Upper lobe of right lung (tissue), 1 donor: Measurements from ENCODE around the gene NAP1L4. TPM values are rescaled to one million over a fixed set of nuclear protein-coding genes. Genes with fewer than 3 reads are reported as not detected.
"Not testable (repeated sequence)": the region's sequence is repeated elsewhere in the genome, so short reads cannot be mapped to it uniquely, and the experiment has no call there.

Experiments
- ATAC-seq: fragments of 200-7000 bp; cut with Tn5 transposase; one replicate; pipeline ENCODE4 v1.9.1; 2020; ENCODE audit warnings: mild to moderate bottlenecking, moderate library complexity
- DNase-seq: peaks from one replicate; pipeline ENCODE4 v3.0.0-alpha.2; 2020
- H3K27ac ChIP-seq: fragments of 200-600 bp; one replicate; pipeline ENCODE4 v1.8.0; 2022
- H3K27me3 ChIP-seq: fragments of 200-600 bp; one replicate; pipeline ENCODE4 v1.8.0; 2022; ENCODE audit warnings: mild to moderate bottlenecking
- H3K36me3 ChIP-seq: fragments of 200-600 bp; one replicate; pipeline ENCODE4 v1.8.0; 2022
- H3K4me1 ChIP-seq: fragments of 200-600 bp; one replicate; pipeline ENCODE4 v1.8.0; 2022
- H3K4me3 ChIP-seq: fragments of 200-600 bp; one replicate; pipeline ENCODE4 v1.8.0; 2022; ENCODE audit warnings: mild to moderate bottlenecking
- H3K9me3 ChIP-seq: fragments of 200-600 bp; one replicate; pipeline ENCODE4 v1.8.0; 2022
- intact Hi-C: fragments of 100-400 bp; cut with DNase I; formaldehyde crosslinking; loops from one replicate; pipeline ENCODE4 v1.11.0; 2022
- total RNA-seq: library from RNA; stranded (reverse); fragmentation: NEBNext Ultra II Directional; extraction: Animal tissue kit (Norgen Biotek cat#: 25700); gene quantifications from one replicate; pipeline ENCODE4 v1.2.1, GENCODE V29; 2021
- TF ChIP-seq, protein P1 (sequence below): fragments of 200-600 bp; IDR thresholded peaks from one replicate; pipeline ENCODE4 v1.8.0; 2022; ENCODE audit warnings: antibody characterized with exemption
- donor health status: DM: no; HTN: yes; CAD: no; lungs with severe emphysema.

Gene NAP1L4
- total RNA-seq, 1 donor from 2014 or later = 92.7 TPM

DNA sequence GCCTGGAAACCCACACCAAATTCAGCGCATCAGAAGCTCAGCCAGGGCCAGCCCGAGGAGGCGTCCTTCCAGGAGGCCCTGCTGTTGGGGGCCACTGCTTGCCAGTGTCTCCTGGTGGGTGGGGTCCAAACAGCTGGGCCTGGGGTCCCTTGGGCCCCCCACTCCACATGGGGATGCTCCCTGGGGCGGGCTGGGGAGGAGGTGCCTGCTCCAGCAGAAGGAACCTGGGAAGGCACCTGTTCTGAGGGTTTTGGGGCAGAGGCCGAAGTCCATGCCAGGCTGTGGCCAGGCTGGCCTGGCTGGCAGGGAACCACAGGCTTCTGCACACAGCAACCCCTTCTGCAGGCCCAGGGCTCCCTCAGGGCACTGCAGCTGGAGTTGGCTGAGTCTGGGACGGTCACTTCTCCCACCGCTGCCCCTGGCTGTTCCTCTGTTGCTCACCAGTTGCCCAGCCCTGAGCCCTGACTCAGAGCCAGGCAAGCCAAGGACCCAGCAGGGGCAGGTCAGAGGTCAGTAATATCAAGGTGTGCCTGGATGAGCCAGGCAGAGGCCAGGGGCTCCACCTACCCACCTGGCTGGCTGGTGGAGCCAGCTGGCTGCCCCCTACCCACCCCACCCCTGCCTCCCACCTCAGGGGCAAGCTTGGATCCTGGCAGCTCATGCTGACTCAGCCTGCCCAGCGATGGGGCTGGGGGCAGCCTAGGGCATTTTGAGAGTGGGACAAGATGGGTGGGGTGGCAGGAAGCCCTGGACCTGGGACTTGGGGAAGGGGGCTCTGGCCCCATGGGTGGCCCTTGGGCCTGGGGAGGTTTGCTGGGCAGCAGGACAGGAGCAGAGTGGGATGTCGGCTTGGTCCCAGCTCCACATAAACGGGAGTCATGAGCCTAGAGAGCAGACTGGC is 51.0 kb downstream of the NAP1L4 start:
- Histone ChIP-seq H3K9me3 (no peaks in the 10 kb centered on the region), H3K27me3 (no peaks in the 10 kb centered on the region), H3K36me3 (peaks cover 6% of the 10 kb centered on the region), H3K27ac (no peak overlapping the region), H3K4me1 (peaks cover 22% of the 10 kb centered on the region), H3K4me3 (no peak overlapping the region)
- intact Hi-C loops = no loop called here
- DNase-seq = peak; percentile 64
- TF ChIP-seq, protein P1, sequence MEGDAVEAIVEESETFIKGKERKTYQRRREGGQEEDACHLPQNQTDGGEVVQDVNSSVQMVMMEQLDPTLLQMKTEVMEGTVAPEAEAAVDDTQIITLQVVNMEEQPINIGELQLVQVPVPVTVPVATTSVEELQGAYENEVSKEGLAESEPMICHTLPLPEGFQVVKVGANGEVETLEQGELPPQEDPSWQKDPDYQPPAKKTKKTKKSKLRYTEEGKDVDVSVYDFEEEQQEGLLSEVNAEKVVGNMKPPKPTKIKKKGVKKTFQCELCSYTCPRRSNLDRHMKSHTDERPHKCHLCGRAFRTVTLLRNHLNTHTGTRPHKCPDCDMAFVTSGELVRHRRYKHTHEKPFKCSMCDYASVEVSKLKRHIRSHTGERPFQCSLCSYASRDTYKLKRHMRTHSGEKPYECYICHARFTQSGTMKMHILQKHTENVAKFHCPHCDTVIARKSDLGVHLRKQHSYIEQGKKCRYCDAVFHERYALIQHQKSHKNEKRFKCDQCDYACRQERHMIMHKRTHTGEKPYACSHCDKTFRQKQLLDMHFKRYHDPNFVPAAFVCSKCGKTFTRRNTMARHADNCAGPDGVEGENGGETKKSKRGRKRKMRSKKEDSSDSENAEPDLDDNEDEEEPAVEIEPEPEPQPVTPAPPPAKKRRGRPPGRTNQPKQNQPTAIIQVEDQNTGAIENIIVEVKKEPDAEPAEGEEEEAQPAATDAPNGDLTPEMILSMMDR = no peak
- ATAC-seq = peak; percentile 1

DNA sequence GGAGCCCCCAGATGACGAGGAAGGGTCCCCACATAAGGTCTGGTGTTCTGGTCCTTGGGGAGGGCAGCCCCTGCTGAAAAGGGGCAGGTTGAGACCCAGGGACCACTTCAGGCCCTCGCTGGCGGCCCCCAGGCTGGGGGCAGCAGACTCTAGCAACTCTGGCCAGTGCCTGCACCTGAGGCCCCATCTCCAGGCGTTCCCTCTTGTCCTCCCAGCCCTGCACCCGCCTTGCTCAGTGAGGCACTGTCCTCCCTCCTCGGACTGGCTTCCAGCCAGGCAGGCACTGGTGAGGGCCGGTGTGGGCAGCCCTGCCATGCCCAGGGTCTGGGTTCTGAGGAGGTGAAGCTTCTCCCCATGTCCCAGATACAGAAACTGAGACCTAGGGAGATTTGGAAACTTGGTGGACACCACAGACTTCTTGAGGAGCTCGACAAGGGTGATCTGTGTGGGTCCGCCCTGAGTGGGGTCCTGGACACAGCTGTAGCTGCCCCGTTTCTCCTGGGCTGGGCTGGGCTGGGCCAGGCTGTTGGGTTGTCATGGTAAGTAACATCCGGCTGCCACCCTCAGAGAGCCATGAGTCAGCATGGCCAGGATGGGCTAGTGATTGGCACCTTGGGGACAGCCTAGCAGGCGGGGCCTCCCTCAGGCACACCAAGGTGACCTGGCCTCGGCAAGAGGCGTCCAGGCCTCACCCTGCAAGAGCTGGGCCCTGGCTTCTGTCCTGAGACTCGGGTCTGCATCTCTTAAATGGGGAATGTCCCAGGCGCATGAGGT is 51.8 kb downstream of the NAP1L4 start:
- intact Hi-C loops = no loop called here
- TF ChIP-seq, protein P1 = no peak
- H3K27me3 ChIP-seq = no peaks in the 10 kb centered on the region
- H3K4me1 ChIP-seq = peaks cover 15% of the 10 kb centered on the region
- peak; percentile 77 for DNase-seq
- peak overlapping the region; percentile 25 for H3K27ac ChIP-seq
- peaks cover 6% of the 10 kb centered on the region for H3K36me3 ChIP-seq
- no peaks in the 10 kb centered on the region for H3K9me3 ChIP-seq
- peak; percentile 62 for ATAC-seq
- no peak overlapping the region for H3K4me3 ChIP-seq

DNA sequence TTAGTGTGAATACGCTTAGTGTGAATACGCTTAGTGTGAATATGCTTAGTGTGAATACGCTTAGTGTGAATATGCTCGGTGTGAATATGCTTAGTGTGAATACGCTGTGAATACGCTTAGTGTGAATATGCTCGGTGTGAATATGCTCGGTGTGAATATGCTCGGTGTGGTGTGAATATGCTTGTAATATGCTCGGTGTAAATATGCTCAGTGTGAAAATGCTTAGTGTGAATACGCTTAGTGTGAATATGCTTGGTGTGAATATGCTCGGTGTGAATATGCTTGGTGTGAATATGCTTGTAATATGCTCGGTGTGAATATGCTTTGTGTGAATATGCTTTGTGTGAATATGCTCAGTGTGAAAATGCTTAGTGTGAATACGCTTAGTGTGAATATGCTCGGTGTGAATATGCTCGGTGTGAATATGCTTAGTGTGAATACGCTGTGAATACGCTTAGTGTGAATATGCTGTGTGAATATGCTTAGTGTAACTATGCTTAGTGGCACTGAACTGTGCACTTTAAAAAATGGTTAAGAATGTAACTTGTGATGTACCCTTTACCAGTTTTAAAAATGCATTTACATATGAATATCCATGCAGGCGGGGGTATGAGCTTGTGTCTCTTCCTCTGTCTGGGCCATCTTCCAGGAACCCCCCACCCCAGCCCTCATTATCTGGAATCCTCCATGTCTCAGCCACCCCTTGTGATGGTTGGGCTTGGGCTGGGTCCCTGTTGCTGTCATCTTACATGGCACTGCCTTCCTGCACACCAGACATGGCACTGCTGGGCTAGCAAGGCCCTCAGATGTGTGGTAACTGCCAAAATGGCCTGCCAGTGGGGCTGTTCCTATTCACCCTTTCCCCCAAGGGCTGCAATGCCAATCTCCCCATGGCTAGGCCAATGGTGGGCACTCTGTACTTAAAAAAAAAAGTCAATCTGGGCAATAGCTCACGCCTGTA is 53.4 kb downstream of the NAP1L4 start:
- H3K4me1 ChIP-seq, H3K36me3 ChIP-seq, H3K27me3 ChIP-seq, intact Hi-C loops, H3K27ac ChIP-seq, ATAC-seq, H3K9me3 ChIP-seq, H3K4me3 ChIP-seq: not testable (repeated sequence)
- peak; percentile 46 for DNase-seq

DNA sequence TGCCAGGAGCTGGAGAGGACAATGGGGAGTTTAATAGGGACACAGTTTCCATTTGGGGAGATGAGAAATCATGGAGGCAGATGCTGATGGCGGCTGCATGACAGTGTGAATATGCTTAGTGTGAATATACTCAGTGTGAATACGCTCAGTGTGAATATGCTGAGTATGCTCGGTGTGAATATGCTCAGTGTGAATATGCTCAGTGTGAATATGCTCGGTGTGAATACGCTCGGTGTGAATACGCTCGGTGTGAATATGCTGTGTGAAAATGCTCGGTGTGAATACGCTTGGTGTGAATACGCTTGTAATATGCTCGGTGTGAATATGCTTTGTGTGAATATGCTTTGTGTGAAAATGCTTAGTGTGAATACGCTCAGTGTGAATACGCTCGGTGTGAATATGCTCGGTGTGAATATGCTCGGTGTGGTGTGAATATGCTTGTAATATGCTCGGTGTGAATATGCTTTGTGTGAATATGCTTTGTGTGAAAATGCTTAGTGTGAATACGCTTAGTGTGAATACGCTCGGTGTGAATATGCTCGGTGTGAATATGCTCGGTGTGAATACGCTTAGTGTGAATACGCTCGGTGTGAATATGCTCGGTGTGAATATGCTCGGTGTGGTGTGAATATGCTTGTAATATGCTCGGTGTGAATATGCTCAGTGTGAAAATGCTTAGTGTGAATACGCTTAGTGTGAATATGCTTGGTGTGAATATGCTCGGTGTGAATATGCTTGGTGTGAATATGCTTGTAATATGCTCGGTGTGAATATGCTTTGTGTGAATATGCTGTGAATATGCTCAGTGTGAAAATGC is 54.3 kb downstream of the NAP1L4 start:
- H3K4me1 ChIP-seq, H3K27me3 ChIP-seq, intact Hi-C loops, H3K36me3 ChIP-seq, H3K9me3 ChIP-seq, H3K4me3 ChIP-seq, H3K27ac ChIP-seq, DNase-seq, ATAC-seq: not testable (repeated sequence)

DNA sequence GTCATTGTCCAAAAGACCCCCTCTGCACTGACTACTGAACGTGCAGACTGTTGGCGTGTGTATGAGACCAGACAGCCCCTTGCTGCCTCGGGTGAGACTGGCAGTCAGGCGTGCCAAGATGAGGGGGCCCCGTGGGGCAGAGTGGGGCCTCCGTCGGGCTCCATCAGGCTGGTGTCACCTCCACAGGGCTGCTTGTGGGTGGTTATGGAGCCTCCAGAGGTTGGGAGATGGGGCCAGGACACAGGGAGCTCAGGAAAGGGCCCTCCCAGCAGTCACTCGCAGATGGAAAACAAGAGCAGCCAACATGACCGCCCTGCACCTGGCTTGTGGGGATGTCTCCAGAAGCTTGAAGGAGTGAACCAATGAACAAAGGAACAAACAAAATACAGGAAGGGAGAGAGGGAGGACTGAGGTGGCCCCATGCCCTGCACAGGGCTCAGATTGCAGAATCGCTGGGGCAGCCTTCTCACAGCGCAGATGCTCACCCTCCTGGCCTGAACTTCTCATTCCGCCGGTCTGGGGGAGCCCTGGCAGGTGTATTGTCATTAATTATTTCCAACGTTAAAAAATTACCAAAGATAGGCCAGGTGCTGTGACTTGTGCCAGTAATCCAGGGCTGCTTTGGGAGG is 57.4 kb downstream of the NAP1L4 start:
- DNase-seq = peak; percentile 45
- intact Hi-C loops = no loop called here
- Histone ChIP-seq H3K4me1 (peaks cover 7% of the 10 kb centered on the region), H3K4me3 (no peak overlapping the region), H3K9me3 (no peaks in the 10 kb centered on the region), H3K27me3 (no peaks in the 10 kb centered on the region), H3K36me3 (no peaks in the 10 kb centered on the region), H3K27ac (no peak overlapping the region)
- TF ChIP-seq, protein P1 = no peak
- no peak for ATAC-seq
